GM12878 (cell line): ENCODE data around the gene GTPBP6. TPM values are rescaled to one million over a fixed set of nuclear protein-coding genes. Genes with fewer than 3 reads are reported as not detected.
A peak's percentile ranks its signal among the peaks of the same experiment; 100 is the strongest.

Experiments used
- ATAC-seq: fragments of 200-7000 bp; cut with Tn5 transposase; 3 replicates; pipeline ENCODE4 v1.9.1; 2020; ENCODE audit warnings: mild to moderate bottlenecking, moderate library complexity
- BruUV-seq: library from RNA; stranded (reverse); fragments of 400-500 nt; replicated peaks from 2 replicates; lab custom pipeline; 2021; lab: Mats Ljungman, UMichigan
- CTCF ChIA-PET: fragments of 300-600 bp; sonication (Branson Sonifier 250); formaldehyde crosslinking; extraction: SDS; loops from one replicate; lab custom pipeline; 2021; ENCODE audit warnings: inconsistent platforms; lab: Yijun Ruan, JAX
- POLR2A ChIA-PET: fragments of 350-600 bp; formaldehyde crosslinking; extraction: SDS; loops from one replicate; lab custom pipeline; 2021; ENCODE audit warnings: inconsistent platforms; lab: Charles Lee
- RAD21 ChIA-PET: fragments of 300-600 bp; sonication (Branson Sonifier 250); formaldehyde crosslinking; loops from one replicate; lab custom pipeline; 2023; ENCODE audit warnings: antibody characterized with exemption; ENCODE audit not compliant: unreplicated experiment; lab: Charles Lee
- SMC1A ChIA-PET: fragments of 300-600 bp; sonication (Branson Sonifier 250); formaldehyde crosslinking; loops from one replicate; lab custom pipeline; 2023; ENCODE audit not compliant: unreplicated experiment, uncharacterized antibody; lab: Charles Lee
- DNase-seq: peaks from one replicate; pipeline ENCODE4 v3.0.0-alpha.2; 2011; ENCODE audit warnings: low read depth, low spot score
- FAIRE-seq: peaks from 3 replicates; lab custom pipeline; 2011; peaks lifted over from hg19 to GRCh38; lab: Jason Lieb, UNC
- H2AFZ ChIP-seq: 2 replicates; pipeline ENCODE4 v1.6.0; 2011; ENCODE audit warnings: low read depth, low read length, control low read depth; ENCODE audit not compliant: control insufficient read depth
- H3K27ac ChIP-seq: 2 replicates; pipeline ENCODE4 v1.5.1; 2011; ENCODE audit warnings: control low read depth; ENCODE audit not compliant: control insufficient read depth, insufficient read depth
- H3K27me3 ChIP-seq, 2 experiments: replicated peaks in 1 of 2; 2 replicates each; pipeline versions ENCODE4 v1.6.0 to v1.6.1; 2011; ENCODE audit warnings: low read length in 1 of 2; ENCODE audit not compliant: control insufficient read depth in 2 of 2, insufficient read depth in 2 of 2
- H3K36me3 ChIP-seq, 2 experiments: 2 replicates each; pipeline ENCODE4 v1.5.1; 2011; ENCODE audit warnings: low read length in 1 of 2; ENCODE audit not compliant: control insufficient read depth in 2 of 2, insufficient read depth in 2 of 2
- H3K4me1 ChIP-seq: 2 replicates; pipeline ENCODE4 v1.6.1; 2011; ENCODE audit warnings: mild to moderate bottlenecking, low read length, moderate library complexity, mixed read lengths; ENCODE audit not compliant: control insufficient read depth, insufficient read depth
- H3K4me2 ChIP-seq: 2 replicates; pipeline ENCODE4 v1.6.0; 2011; ENCODE audit warnings: control low read depth; ENCODE audit not compliant: control insufficient read depth, insufficient read depth
- H3K4me3 ChIP-seq: fragments of 200-600 bp; sonication (generic); 2 replicates; pipeline ENCODE4 v1.5.1; 2016
- H3K79me2 ChIP-seq: 2 replicates; pipeline ENCODE4 v1.6.0; 2011; ENCODE audit warnings: low read length; ENCODE audit not compliant: control insufficient read depth, insufficient read depth
- H3K9ac ChIP-seq: 2 replicates; pipeline ENCODE4 v1.8.0; 2011; ENCODE audit warnings: low read length, control low read depth, mixed read lengths; ENCODE audit not compliant: control insufficient read depth, insufficient read depth
- H3K9me3 ChIP-seq: replicated peaks from 3 replicates; pipeline ENCODE4 v1.5.1; 2011; ENCODE audit warnings: mild to moderate bottlenecking, low read length; ENCODE audit not compliant: control insufficient read depth, insufficient read depth
- H4K20me1 ChIP-seq: 2 replicates; pipeline ENCODE4 v1.6.0; 2011; ENCODE audit not compliant: control insufficient read depth, insufficient read depth
- ATF7 ChIP-seq: fragments of 450-650 bp; IDR thresholded peaks from 2 replicates; pipeline ENCODE4 v1.6.1; 2016; ENCODE audit warnings: low read depth, mild to moderate bottlenecking
- CREM ChIP-seq: IDR thresholded peaks from 2 replicates; pipeline ENCODE4 v1.6.1; 2014; ENCODE audit warnings: antibody characterized with exemption, low read depth
- NR2F1 ChIP-seq: fragments of 450-650 bp; conservative IDR thresholded peaks from 2 replicates; pipeline ENCODE4 v1.6.1; 2017; ENCODE audit warnings: mild to moderate bottlenecking
- POLR2AphosphoS2 ChIP-seq: IDR thresholded peaks from 2 replicates; pipeline ENCODE4 v1.6.1; 2011; ENCODE audit warnings: low read depth, mild to moderate bottlenecking, low read length, improper control_type of control experiment, moderate library complexity
- RBBP5 ChIP-seq: fragments of 200-600 bp; sonication (generic); conservative IDR thresholded peaks from 2 replicates; pipeline ENCODE4 v1.6.1; 2016
- ZNF384 ChIP-seq: IDR thresholded peaks from 2 replicates; pipeline ENCODE4 v1.6.1; 2012; ENCODE audit warnings: low read depth, mild to moderate bottlenecking, low read length, improper control_type of control experiment, borderline replicate concordance
- ZNF592 ChIP-seq: fragments of 450-650 bp; IDR thresholded peaks from 2 replicates; pipeline ENCODE4 v1.6.1; 2017; ENCODE audit warnings: mild to moderate bottlenecking, moderate library complexity
- WGBS: methylation state at CpG from one replicate; pipeline ENCODE4 v1.1.6; 2016; ENCODE audit warnings: low lambda C conversion rate; ENCODE audit not compliant: insufficient replicate concordance, insufficient coverage; ENCODE audit errors: missing lambda C conversion rate; 5-methylcytosine and 5-hydroxymethylcytosine counted together
- in situ Hi-C: fragments of 300-500 bp; cut with MboI; formaldehyde crosslinking; loops from 9 replicates; pipeline ENCODE4 v1.14.3; 2018; ENCODE audit warnings: mixed read lengths
- intact Hi-C: fragments of 100-400 bp; cut with micrococcal nuclease; formaldehyde crosslinking; loops from one replicate; pipeline ENCODE4 v1.14.2; 2022; ENCODE audit not compliant: unreplicated experiment
- polyA plus RNA-seq, 11 experiments: library from polyadenylated mRNA; depleted of rRNA in 4 of 11; unstranded in 6 of 11; stranded (reverse) in 5 of 11; fragments of >200 nt; fragmentation: Nextera tagmentation in 4 of 11; fragmentation: Illumina TruSeq in 1 of 11; extraction: Ambion mirVana in 4 of 11; extraction: Trizol in 1 of 11; gene quantifications; 1 replicate in 1 of 11; 2 replicates in 10 of 11; pipeline versions ENCODE4 v1.2.1 to v1.2.3, GENCODE V29; 2011 to 2016; ENCODE audit warnings: inconsistent platforms in 2 of 11, missing spikeins in 2 of 11, low read depth in 1 of 11
- total RNA-seq, 4 experiments: library from RNA; depleted of rRNA in 3 of 4; stranded (reverse); fragments of >200 nt in 3 of 4; fragmentation: Illumina TruSeq in 1 of 4; extraction: Trizol in 1 of 4; gene quantifications; 2 replicates each; pipeline versions ENCODE4 v1.2.1 to v1.2.3, GENCODE V29; 2013 to 2021

GTPBP6 gene
- total and polyA plus RNA-seq, 10 of the 15 experiments (the other 5 are each of a cell fraction or from before 2014, with no cell fraction given): 0.31 to 71.0 (median 21.1) TPM

GRCh38 chrX:262381-262909, 56.2 kb downstream of the GTPBP6 start:
- no peak for TF ChIP-seq CREM
- no peak for TF ChIP-seq ZNF384
- no peak for TF ChIP-seq ZNF592
- TF ChIP-seq RBBP5: no peak
- peak; percentile 63 for TF ChIP-seq NR2F1
- TF ChIP-seq ATF7: 0 out of 2 replicates have a peak, but pooled peaks have one; percentile 21
- TF ChIP-seq POLR2AphosphoS2: no peak
- TF ChIP-seq, all 136 proteins: peak for 2
- WGBS: 37% methylated on average over 13 of the region's 13 CpGs

More at GRCh38 chrX:262381-262909, 56.2 kb downstream of the GTPBP6 start:
- BruUV-seq: no TSS peak
- ChIA-PET RAD21 (no interaction called here), SMC1A (no interaction called here), CTCF (no interaction called here), POLR2A (no interaction called here)
- Histone ChIP-seq H3K9me3 (no peaks in the 10 kb centered on the region), H3K4me1 (no peaks in the 10 kb centered on the region), H3K9ac (no peak overlapping the region), H3K4me2 (no peak overlapping the region), H3K27ac (no peak overlapping the region), H3K36me3 (no peaks in the 10 kb centered on the region), H3K4me3 (no peak overlapping the region), H2AFZ (no peak overlapping the region), H3K79me2 (no peaks in the 10 kb centered on the region), H4K20me1 (no peaks in the 10 kb centered on the region), H3K27me3 (no peaks in the 10 kb centered on the region)
- ATAC-seq: peak; percentile 76
- DNase-seq: no peak
- FAIRE-seq: no peak
- intact Hi-C loops: no loop called here
- in situ Hi-C loops: no loop called here
